Astrocyte (in vitro differentiated cells and primary cell): ENCODE results near the gene ZCRB1. TPM values are rescaled to one million over a fixed set of nuclear protein-coding genes. Genes with fewer than 3 reads are reported as not detected.

Experiments
- DNase-seq: peaks from one replicate; pipeline ENCODE4 v3.0.0-alpha.2; 2010; ENCODE audit warnings: low read depth
- FAIRE-seq: peaks from 2 replicates; lab custom pipeline; 2011; peaks lifted over from hg19 to GRCh38; lab: Jason Lieb, UNC
- H2AFZ ChIP-seq: 2 replicates; pipeline ENCODE4 v1.6.0; 2012; ENCODE audit warnings: low read depth, low read length, inconsistent platforms
- H3K27ac ChIP-seq: 2 replicates; pipeline ENCODE4 v1.5.1; 2011; ENCODE audit warnings: low read depth, low read length, inconsistent platforms
- H3K27me3 ChIP-seq: 2 replicates; pipeline ENCODE4 v1.6.0; 2011; ENCODE audit warnings: low read length, inconsistent platforms; ENCODE audit not compliant: insufficient read depth
- H3K36me3 ChIP-seq: 2 replicates; pipeline ENCODE4 v1.5.1; 2011; ENCODE audit warnings: low read length, inconsistent platforms; ENCODE audit not compliant: insufficient read depth
- H3K4me1 ChIP-seq: 2 replicates; pipeline ENCODE4 v1.5.1; 2011; ENCODE audit warnings: low read length, inconsistent platforms; ENCODE audit not compliant: insufficient read depth
- H3K4me2 ChIP-seq: 2 replicates; pipeline ENCODE4 v1.6.0; 2012; ENCODE audit warnings: low read length, inconsistent platforms
- H3K4me3 ChIP-seq: 2 replicates; pipeline ENCODE4 v1.5.1; 2011; ENCODE audit warnings: low read depth, mild to moderate bottlenecking, low read length, inconsistent platforms; ENCODE audit not compliant: insufficient read depth
- H3K79me2 ChIP-seq: 2 replicates; pipeline ENCODE4 v1.6.0; 2012; ENCODE audit warnings: mild to moderate bottlenecking, low read length, inconsistent platforms; ENCODE audit not compliant: insufficient read depth
- H3K9ac ChIP-seq: 2 replicates; pipeline ENCODE4 v1.6.0; 2012; ENCODE audit warnings: mild to moderate bottlenecking, low read length, inconsistent platforms
- H3K9me3 ChIP-seq: 2 replicates; pipeline ENCODE4 v1.5.1; 2012; ENCODE audit warnings: low read depth, mild to moderate bottlenecking, low read length, inconsistent platforms; ENCODE audit not compliant: insufficient read depth
- H4K20me1 ChIP-seq: 2 replicates; pipeline ENCODE4 v1.6.0; 2012; ENCODE audit warnings: low read length, inconsistent platforms; ENCODE audit not compliant: insufficient read depth
- H3K27ac Mint-ChIP-seq: one replicate; pipeline ENCODE4 v1.8.0; 2021; ENCODE audit warnings: mild to moderate bottlenecking, mixed read lengths; ENCODE audit not compliant: unreplicated experiment
- H3K27me3 Mint-ChIP-seq: one replicate; pipeline ENCODE4 v1.8.0; 2021; ENCODE audit warnings: low read depth, mixed read lengths; ENCODE audit not compliant: unreplicated experiment
- H3K36me3 Mint-ChIP-seq: one replicate; pipeline ENCODE4 v1.8.0; 2021; ENCODE audit warnings: low read depth, mixed read lengths; ENCODE audit not compliant: unreplicated experiment
- H3K4me1 Mint-ChIP-seq: one replicate; pipeline ENCODE4 v1.8.0; 2021; ENCODE audit warnings: low read depth, mixed read lengths; ENCODE audit not compliant: unreplicated experiment
- H3K4me3 Mint-ChIP-seq: one replicate; pipeline ENCODE4 v1.8.0; 2021; ENCODE audit warnings: mild to moderate bottlenecking, moderate library complexity, mixed read lengths; ENCODE audit not compliant: unreplicated experiment
- H3K9me3 Mint-ChIP-seq: one replicate; pipeline ENCODE4 v1.8.0; 2021; ENCODE audit warnings: mild to moderate bottlenecking, mixed read lengths; ENCODE audit not compliant: unreplicated experiment
- EZH2 ChIP-seq: IDR thresholded peaks from 2 replicates; pipeline ENCODE4 v1.6.1; 2012; ENCODE audit warnings: mild to moderate bottlenecking, low read length, inconsistent platforms; ENCODE audit not compliant: insufficient read depth
- total RNA-seq: library from RNA; stranded (reverse); gene quantifications from 2 replicates; pipeline ENCODE4 v1.2.1, GENCODE V29; 2021
- TF ChIP-seq, protein P1 (sequence below): IDR thresholded peaks from 2 replicates; pipeline ENCODE4 v1.5.1; 2011; ENCODE audit warnings: low read depth, mild to moderate bottlenecking, inconsistent platforms, low read length, moderate library complexity; ENCODE audit not compliant: insufficient read depth

Gene ZCRB1
- total RNA-seq, 1 donor from 2014 or later = 45.8 TPM

DNA sequence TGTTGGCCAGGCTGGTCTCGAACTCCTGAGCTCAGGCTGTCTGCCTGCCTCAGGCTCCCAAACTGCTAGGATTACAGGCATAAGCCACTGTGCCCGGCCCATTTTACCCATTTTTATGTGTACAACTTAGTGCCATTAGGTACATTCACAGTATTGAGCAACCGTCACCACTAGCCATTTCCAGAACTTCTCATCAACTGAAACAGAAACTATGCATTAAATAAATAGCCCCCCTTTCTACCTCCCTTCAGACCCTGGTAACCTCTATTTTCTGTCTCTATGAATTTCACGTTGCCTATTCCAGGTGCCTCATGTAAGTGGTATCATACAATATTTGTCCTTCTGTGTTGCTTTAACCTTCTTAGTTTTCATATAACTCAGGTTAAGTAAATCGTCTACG is 15.9 kb downstream of the ZCRB1 start:
- no peaks in the 10 kb centered on the region for H3K27me3 ChIP-seq
- TF ChIP-seq EZH2 = no peak
- TF ChIP-seq, protein P1, sequence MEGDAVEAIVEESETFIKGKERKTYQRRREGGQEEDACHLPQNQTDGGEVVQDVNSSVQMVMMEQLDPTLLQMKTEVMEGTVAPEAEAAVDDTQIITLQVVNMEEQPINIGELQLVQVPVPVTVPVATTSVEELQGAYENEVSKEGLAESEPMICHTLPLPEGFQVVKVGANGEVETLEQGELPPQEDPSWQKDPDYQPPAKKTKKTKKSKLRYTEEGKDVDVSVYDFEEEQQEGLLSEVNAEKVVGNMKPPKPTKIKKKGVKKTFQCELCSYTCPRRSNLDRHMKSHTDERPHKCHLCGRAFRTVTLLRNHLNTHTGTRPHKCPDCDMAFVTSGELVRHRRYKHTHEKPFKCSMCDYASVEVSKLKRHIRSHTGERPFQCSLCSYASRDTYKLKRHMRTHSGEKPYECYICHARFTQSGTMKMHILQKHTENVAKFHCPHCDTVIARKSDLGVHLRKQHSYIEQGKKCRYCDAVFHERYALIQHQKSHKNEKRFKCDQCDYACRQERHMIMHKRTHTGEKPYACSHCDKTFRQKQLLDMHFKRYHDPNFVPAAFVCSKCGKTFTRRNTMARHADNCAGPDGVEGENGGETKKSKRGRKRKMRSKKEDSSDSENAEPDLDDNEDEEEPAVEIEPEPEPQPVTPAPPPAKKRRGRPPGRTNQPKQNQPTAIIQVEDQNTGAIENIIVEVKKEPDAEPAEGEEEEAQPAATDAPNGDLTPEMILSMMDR = no peak
- DNase-seq (no peak), FAIRE-seq (no peak)
- no peak overlapping the region for H2AFZ ChIP-seq
- H3K9me3 ChIP-seq = no peaks in the 10 kb centered on the region
- Mint-ChIP-seq H3K36me3 (peaks cover 2% of the 10 kb centered on the region), H3K4me1 (no peaks in the 10 kb centered on the region), H3K4me3 (no peak overlapping the region), H3K27me3 (no peaks in the 10 kb centered on the region), H3K9me3 (no peaks in the 10 kb centered on the region), H3K27ac (no peak overlapping the region)
- H3K9ac ChIP-seq = no peak overlapping the region
- no peak overlapping the region for H3K4me3 ChIP-seq
- no peak overlapping the region for H3K27ac ChIP-seq
- no peaks in the 10 kb centered on the region for H3K79me2 ChIP-seq
- no peak overlapping the region for H3K4me2 ChIP-seq
- no peaks in the 10 kb centered on the region for H4K20me1 ChIP-seq
- H3K4me1 ChIP-seq = no peaks in the 10 kb centered on the region
- H3K36me3 ChIP-seq = peaks cover 7% of the 10 kb centered on the region

DNA sequence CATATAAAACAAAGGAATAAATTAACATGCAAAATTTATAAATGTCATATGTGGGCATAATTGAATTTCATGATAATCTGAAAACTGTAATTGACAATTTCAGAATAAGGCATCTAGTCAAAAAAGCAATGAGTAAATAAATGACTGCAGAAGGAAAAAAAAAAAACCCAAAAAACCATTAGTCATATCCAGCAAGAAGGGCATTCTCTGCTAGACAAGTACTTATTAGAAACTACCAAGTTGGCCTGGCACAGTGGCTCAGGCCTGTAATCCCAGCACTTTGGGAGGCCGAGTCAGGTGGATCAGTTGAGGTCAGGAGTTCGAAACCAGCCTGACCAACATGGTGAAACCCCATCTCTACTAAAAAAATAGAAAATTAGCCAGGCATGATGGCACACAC is 17.5 kb downstream of the ZCRB1 start:
- peaks cover 2% of the 10 kb centered on the region for H3K36me3 Mint-ChIP-seq
- no peak for DNase-seq

DNA sequence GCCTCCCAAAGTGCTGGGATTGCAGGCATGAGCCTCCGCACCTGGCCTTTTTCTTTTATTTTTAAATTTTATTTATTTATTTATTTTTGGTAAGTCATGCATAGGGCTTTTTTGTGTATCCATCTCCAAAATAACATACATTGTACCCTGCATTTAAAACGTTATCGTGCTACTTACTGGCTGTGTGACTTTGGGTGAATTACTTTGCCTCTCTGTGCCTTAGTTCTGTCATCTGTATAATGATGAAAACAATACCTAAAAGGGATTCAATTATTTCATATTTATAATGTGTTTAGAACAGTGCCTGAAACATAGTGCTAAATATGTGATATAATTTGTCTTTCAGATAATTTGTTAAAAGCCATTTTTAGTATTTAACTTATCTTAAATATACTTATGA is 19.6 kb downstream of the ZCRB1 start:
- TF ChIP-seq, protein P1 = no peak
- no peak for TF ChIP-seq EZH2
- no peak overlapping the region for H3K4me2 ChIP-seq
- DNase-seq (no peak), FAIRE-seq (no peak)
- Mint-ChIP-seq H3K9me3 (no peaks in the 10 kb centered on the region), H3K4me3 (no peak overlapping the region), H3K4me1 (no peaks in the 10 kb centered on the region), H3K36me3 (peaks cover 7% of the 10 kb centered on the region), H3K27ac (no peak overlapping the region), H3K27me3 (no peaks in the 10 kb centered on the region)
- no peaks in the 10 kb centered on the region for H3K79me2 ChIP-seq
- H3K9ac ChIP-seq = no peak overlapping the region
- H3K4me1 ChIP-seq = no peaks in the 10 kb centered on the region
- no peaks in the 10 kb centered on the region for H3K9me3 ChIP-seq
- no peak overlapping the region for H2AFZ ChIP-seq
- H3K36me3 ChIP-seq = no peaks in the 10 kb centered on the region
- H3K27ac ChIP-seq = no peak overlapping the region
- no peaks in the 10 kb centered on the region for H3K27me3 ChIP-seq
- no peaks in the 10 kb centered on the region for H4K20me1 ChIP-seq
- no peak overlapping the region for H3K4me3 ChIP-seq

More for the DNA sequence above, 17.5 kb downstream of the ZCRB1 start:
- peaks cover 3% of the 10 kb centered on the region for H3K36me3 ChIP-seq
- no peaks in the 10 kb centered on the region for H3K27me3 ChIP-seq
- Mint-ChIP-seq H3K27ac (no peak overlapping the region), H3K4me1 (no peaks in the 10 kb centered on the region), H3K9me3 (no peaks in the 10 kb centered on the region), H3K27me3 (no peaks in the 10 kb centered on the region), H3K4me3 (no peak overlapping the region)
- no peaks in the 10 kb centered on the region for H3K9me3 ChIP-seq
- H3K4me2 ChIP-seq = no peak overlapping the region
- H3K4me3 ChIP-seq = no peak overlapping the region
- H2AFZ ChIP-seq = no peak overlapping the region
- no peak overlapping the region for H3K27ac ChIP-seq
- FAIRE-seq = no peak
- H3K9ac ChIP-seq = no peak overlapping the region
- no peak for TF ChIP-seq EZH2
- TF ChIP-seq, protein P1 = no peak
- H4K20me1 ChIP-seq = no peaks in the 10 kb centered on the region
- H3K79me2 ChIP-seq = no peaks in the 10 kb centered on the region
- H3K4me1 ChIP-seq = no peaks in the 10 kb centered on the region
